ENCODE data around the gene VPS13C. TPM values are rescaled to one million over a fixed set of nuclear protein-coding genes. Genes with fewer than 3 reads are reported as not detected.

Gene VPS13C
- polyA plus RNA-seq, 1 experiment: 6.0 TPM

GRCh38 chr15:62067448-62068044, 7.3 kb upstream of the VPS13C start:
- TF ChIP-seq, protein P1, sequence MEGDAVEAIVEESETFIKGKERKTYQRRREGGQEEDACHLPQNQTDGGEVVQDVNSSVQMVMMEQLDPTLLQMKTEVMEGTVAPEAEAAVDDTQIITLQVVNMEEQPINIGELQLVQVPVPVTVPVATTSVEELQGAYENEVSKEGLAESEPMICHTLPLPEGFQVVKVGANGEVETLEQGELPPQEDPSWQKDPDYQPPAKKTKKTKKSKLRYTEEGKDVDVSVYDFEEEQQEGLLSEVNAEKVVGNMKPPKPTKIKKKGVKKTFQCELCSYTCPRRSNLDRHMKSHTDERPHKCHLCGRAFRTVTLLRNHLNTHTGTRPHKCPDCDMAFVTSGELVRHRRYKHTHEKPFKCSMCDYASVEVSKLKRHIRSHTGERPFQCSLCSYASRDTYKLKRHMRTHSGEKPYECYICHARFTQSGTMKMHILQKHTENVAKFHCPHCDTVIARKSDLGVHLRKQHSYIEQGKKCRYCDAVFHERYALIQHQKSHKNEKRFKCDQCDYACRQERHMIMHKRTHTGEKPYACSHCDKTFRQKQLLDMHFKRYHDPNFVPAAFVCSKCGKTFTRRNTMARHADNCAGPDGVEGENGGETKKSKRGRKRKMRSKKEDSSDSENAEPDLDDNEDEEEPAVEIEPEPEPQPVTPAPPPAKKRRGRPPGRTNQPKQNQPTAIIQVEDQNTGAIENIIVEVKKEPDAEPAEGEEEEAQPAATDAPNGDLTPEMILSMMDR (IDR thresholded peaks at IDR 0.05; ENCODE audit: insufficient read depth, low read depth, low read length): no peak
- Histone ChIP-seq H3K4me3 (ENCODE audit: low read depth, low read length) (peak overlapping the region; percentile 28), H3K36me3 (ENCODE audit: control insufficient read depth, insufficient read depth, low read length) (no peaks in the 10 kb centered on the region), H3K27me3 (ENCODE audit: control insufficient read depth, insufficient read depth, low read length) (peaks cover 16% of the 10 kb centered on the region)
- no peak for DNase-seq (ENCODE audit: low read depth)
- ChIA-PET POLR2A (no interaction called here), CTCF (no interaction called here)

DNA sequence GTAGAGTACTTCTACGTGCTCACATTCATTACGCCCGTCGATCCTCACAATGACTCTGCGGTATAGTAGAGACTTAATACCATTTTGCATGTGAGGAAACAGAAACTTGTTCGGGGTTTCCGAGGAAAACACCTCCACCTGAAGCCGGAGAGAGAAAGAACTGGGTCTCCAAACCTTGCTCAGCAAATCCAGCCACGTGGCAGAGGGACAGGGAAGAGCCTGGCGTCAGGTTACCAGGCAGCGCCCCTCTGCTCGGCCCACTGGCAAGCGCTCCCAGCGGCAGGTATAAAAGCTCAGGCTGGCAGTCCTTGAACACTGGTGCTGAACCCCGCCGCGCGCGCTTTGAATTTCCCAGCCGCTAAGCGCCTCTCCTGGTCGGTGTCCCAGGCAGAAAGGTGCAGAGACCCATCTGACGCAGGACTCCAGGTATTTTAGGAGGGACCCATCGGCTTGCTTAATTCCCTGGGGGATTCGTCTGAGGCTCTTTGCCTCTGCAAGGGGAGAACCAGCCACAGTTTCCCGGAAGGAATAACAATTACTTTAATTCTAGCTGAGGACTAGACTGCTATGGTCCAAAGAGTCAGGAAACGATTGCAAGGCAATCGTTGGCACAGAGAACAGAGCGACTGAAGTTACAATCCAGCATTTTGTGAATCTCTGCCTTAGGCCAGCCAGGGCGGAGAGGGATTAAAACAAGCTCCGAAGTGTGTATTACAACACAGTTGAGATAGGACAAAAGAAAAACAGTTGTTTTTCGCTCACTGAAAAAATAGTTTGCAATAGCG, 6.6 kb upstream of the VPS13C start, which contains the start of gene C2CD4A:
TSS of gene C2CD4A (plus strand) at position 315 of the 785 bp plus-strand sequence. CDS start 637 bp downstream, outside the sequence.
- H3K4me3 ChIP-seq (ENCODE audit: low read depth, low read length): peak within 1 kb of the TSS; percentile 28
- TF ChIP-seq, protein P1 (IDR thresholded peaks at IDR 0.05; ENCODE audit: insufficient read depth, low read depth, low read length): peak; percentile 21; the same call in 1 of the 2 replicates
- DNase-seq (ENCODE audit: low read depth): no peak
- ChIA-PET POLR2A (no interaction called here), CTCF (interaction anchor here (1.2 kb wide), 1 partner anchor 24 kb away, joined by 3 read pairs; no protein-coding TSS in a partner anchor)
- H3K36me3 ChIP-seq (ENCODE audit: control insufficient read depth, insufficient read depth, low read length): no peaks in the 10 kb centered on the region
- peaks cover 18% of the 10 kb centered on the region for H3K27me3 ChIP-seq (ENCODE audit: control insufficient read depth, insufficient read depth, low read length)

- TF ChIP-seq, protein P1 (IDR thresholded peaks at IDR 0.05; ENCODE audit: insufficient read depth, low read depth, low read length): no peak
- Histone ChIP-seq H3K36me3 (ENCODE audit: control insufficient read depth, insufficient read depth, low read length) (no peaks in the 10 kb centered on the region), H3K27me3 (ENCODE audit: control insufficient read depth, insufficient read depth, low read length) (peaks cover 18% of the 10 kb centered on the region), H3K4me3 (ENCODE audit: low read depth, low read length) (no peak overlapping the region)
- CTCF ChIA-PET: interaction anchor here (0.9 to 1.2 kb wide), 2 partner anchors 10 to 190 kb away, joined by 3 read pairs; no protein-coding TSS in a partner anchor
- POLR2A ChIA-PET: no interaction called here
- no peak for DNase-seq (ENCODE audit: low read depth)
These were observed 3.8 kb upstream of the VPS13C start for GRCh38 chr15:62063825-62064635.

DNA sequence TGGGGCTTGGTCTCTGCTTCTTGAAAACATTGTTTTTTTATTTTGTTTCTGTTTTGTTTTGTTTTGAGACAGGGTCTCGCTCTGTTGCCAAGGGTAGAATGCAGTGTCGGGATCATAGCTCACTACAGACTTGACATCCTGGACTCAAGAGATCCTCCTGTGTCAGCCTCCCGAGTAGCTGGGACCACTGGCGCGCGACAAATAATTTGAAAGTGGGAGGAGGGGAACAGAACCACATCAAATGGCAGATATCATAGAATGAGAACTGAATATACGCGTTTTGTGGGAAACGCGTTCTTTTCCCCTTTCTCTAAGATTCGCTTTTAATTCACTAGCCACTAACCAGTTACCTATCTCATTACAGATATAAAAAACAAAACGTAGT, 641 bp upstream of the VPS13C start:
- peaks cover 3% of the 10 kb centered on the region for H3K27me3 ChIP-seq (ENCODE audit: control insufficient read depth, insufficient read depth, low read length)
- no peaks in the 10 kb centered on the region for H3K36me3 ChIP-seq (ENCODE audit: control insufficient read depth, insufficient read depth, low read length)
- H3K4me3 ChIP-seq (ENCODE audit: low read depth, low read length): peak overlapping the region; percentile 88
- TF ChIP-seq, protein P1 (IDR thresholded peaks at IDR 0.05; ENCODE audit: insufficient read depth, low read depth, low read length): no peak
- no peak for DNase-seq (ENCODE audit: low read depth)
- ChIA-PET POLR2A (no interaction called here), CTCF (interaction anchor here (0.8 to 3.6 kb wide), 15 partner anchors 11 to 297 kb away, joined by 3 to 25 read pairs (median 4); no protein-coding TSS in a partner anchor)

GRCh38 chr15:62059816-62060112, 483 bp downstream of the VPS13C start:
- Histone ChIP-seq H3K36me3 (ENCODE audit: control insufficient read depth, insufficient read depth, low read length) (no peaks in the 10 kb centered on the region), H3K27me3 (ENCODE audit: control insufficient read depth, insufficient read depth, low read length) (peaks cover 2% of the 10 kb centered on the region; the same call in 1 of the 2 replicates), H3K4me3 (ENCODE audit: low read depth, low read length) (peak overlapping the region; percentile 88)
- ChIA-PET POLR2A (no interaction called here), CTCF (interaction anchor here (0.7 to 3.6 kb wide), 13 partner anchors 8 to 190 kb away, joined by 3 to 25 read pairs (median 3); no protein-coding TSS in a partner anchor)
- TF ChIP-seq, protein P1 (IDR thresholded peaks at IDR 0.05; ENCODE audit: insufficient read depth, low read depth, low read length): no peak
- no peak for DNase-seq (ENCODE audit: low read depth)

Measured in BJ (cell line).